ELR (cell line): Measurements from ENCODE around the gene PACRGL.

Experiments used
- DNase-seq: peaks from one replicate; pipeline ENCODE4 v3.0.0-alpha.2; 2015; ENCODE audit warnings: low read depth

Gene PACRGL

DNA sequence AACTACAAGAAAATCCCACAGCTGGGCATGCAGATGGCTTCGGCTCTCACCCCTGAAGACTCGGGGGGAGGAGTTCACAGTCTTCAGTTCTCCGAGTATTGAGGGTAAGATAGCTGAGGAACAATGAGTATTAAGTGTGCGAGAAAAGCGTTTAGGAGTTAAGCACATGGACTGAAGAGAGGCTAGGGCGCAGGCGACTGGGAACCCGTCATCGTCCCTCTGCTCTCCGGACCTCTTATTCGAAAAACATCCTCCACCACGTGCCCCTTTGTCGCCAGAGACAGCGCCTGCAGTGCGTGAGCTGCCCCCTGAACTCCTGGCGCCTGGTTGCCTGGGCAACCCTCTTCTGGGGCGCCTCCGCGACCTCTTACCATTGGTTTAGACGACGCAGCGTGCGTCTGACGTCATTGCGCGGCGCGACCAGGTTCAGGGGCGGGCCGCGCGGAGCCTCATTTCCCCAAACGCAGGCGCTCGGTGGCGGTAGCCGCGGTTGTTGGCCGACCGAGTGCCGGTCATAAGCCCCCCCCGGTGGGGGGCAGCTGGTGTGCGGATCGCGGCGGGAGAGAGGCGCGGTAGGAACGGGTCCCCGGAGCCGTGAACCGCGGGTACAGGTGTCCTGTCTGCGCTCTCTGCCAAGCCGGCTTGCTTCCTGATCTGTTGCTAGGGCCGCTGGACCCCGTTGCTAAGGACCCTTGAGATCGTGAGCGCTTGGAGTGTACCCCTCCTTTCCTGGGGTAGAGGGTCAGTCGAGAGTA, at the start of gene PACRGL:
TSS of gene PACRGL (plus strand) at position 452 of the 755 bp plus-strand sequence. CDS start 4,024 bp downstream, outside the sequence.
- DNase-seq, result peak; percentile 95

DNA sequence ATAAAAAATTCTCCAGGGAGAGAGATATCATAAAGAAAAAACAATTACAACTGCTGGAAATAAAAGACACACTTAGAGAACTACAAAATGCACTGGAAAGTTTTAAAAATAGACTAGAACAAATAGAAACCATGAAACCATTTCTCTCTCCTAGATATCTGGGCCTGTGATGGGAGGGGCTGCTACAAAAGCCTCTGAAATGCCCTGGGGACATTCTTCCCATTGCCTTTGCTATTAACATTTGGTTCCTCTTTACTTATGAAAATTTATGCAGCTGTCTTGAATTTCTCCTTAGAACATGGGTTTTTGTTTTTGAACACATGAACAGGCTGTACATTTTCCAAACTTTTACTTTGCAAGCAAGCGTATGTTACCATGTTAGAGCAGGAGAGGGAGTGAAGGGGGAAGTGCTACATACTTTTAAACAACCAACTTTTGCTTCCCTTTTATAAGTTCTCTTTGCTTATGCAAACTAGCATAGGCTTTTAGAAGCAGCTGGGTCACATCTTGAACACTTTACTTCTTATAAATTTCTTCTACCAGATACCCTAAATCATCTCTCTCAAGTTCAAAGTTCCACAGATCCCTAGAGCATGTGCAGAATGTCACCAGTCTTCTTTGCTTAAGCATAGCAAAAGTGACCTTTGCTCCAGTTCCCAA, 47.9 kb upstream of the PACRGL start:
- DNase-seq, result no peak

DNA sequence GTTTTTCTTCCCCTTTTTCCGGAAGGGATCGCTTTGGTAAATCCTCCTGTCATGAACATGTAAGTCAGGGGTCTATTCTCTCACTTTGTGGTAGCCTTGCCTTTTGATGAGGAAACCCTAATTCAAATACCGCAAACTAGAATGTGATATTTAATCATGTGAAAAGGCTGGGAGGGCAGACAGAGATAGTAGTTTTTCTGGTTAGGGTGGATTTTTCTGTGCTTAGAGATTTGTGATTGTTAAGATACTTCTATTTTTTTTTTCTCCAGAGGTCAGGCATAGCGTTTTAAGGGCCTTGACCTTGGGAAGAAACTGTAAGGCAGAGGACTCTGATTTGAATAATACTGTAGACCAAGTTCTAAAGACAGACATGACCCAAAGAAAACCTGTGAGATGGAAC, 41.8 kb upstream of the PACRGL start:
- no peak for DNase-seq

DNA sequence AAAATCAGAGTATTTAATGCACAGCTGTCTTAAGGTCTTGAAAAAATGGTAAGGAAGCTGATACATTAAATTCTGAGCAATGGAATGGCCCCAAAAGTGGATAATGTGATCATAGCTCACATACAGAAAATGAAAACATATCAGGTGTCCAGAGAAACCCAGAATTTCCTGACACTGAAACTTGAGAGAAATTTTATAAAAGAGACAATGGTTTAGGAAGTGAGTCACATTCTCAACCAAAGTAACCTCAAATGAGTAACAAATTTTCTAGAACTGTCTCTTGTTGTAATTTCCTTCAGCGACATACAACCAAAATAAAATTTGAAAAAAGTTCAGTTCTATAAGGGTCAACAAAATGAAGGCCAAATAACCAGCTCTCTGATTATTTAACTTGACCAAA, 37.4 kb upstream of the PACRGL start:
- DNase-seq, result peak; percentile 50

GRCh38 chr4:20666012-20666860, 34.0 kb upstream of the PACRGL start:
- no peak for DNase-seq

GRCh38 chr4:20672262-20672661, 28.0 kb upstream of the PACRGL start:
- no peak for DNase-seq

GRCh38 chr4:20675786-20676185, 24.5 kb upstream of the PACRGL start:
- DNase-seq, result no peak

GRCh38 chr4:20676501-20677197, 23.6 kb upstream of the PACRGL start:
- no peak for DNase-seq

- DNase-seq, result no peak
Measured at GRCh38 chr4:20678400-20678799, 21.9 kb upstream of the PACRGL start.

- no peak for DNase-seq
Measured at GRCh38 chr4:20679951-20680350, 20.3 kb upstream of the PACRGL start.

DNA sequence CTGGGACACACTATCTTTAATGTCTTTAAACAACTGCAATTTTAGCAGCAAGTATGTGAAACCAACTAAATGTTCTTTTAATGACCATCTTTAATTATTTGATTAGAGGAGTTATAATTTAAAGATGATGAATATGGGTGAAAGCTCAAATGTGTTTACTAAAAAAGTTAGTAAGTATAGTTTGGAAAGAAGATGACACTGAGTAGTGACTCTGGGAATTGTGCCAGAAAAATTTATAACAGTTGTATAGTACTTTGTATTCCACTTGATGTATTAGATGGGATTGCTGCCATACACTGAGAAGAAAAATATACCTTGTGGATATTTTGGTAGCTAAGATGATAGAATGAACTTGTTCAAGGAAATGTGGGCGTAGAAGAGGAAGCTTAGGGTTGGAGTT, 19.5 kb upstream of the PACRGL start:
- no peak for DNase-seq

- no peak for DNase-seq
Measured at GRCh38 chr4:20681271-20681670, 19.0 kb upstream of the PACRGL start.

- DNase-seq, result no peak
Measured at GRCh38 chr4:20682853-20683252, 17.4 kb upstream of the PACRGL start.

DNA sequence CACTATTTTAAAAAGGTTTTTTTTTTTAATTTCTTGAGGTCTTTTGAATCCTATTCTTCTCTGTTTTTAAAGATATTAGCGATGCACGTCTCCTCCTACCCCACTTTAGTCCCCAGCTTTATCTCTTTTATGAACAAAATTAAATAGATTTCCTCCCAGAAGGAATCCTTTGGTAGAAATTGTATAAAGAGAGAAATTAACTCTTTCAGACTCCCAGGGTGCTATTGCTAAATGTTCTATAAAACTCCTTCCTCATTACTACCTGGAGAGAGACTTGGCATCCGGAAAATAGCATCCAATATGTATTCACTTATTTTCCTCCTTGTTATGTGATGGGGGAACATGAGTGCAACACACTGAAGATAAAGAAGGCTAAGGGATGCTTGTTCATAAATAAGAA, 16.5 kb upstream of the PACRGL start:
- DNase-seq, result no peak

DNA sequence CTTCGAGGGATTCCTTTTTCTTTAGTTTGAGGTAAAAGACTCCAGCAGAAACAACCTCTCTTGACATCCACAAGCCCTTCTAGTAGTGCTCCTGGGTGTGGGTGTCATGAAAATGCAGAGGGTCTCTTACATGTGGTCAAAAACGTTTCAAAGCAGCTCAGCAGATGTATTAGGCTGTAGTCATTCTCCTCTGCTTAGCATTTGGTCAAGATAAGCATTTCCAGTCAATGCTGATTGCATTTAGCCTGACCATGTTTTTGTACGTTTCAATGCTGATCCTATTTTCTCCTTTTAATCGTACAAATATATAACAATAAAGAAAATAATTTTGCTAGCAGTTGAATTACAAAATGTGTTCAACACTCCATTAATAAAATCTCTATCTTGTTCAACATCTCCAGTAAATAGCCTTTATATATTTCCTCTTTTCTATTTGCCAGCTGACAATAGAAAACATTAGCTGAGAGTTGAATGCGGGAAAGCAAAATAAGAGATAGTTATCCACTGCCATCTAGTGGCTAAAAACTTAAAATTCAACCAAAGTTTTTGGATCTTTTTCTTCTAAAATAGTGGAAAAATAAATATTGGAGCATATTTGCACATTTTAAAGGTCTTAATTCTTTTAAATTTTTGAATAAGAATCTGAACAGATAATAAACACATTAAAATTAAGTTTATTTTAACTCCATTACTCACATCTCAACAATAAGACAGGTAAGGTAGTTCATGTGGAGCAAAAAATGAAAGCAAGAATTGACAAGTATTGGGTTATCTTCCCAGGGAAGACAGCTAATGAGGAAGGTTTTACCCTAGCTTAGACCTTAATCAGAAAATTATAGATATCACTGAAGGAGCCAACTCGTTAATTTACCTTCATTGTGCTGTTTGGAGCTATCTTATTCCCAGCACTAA, 15.2 kb upstream of the PACRGL start:
- DNase-seq, result peak; percentile 49

- peak; percentile 72 for DNase-seq
Measured at GRCh38 chr4:20687864-20688263, 12.4 kb upstream of the PACRGL start.

- DNase-seq, result no peak
Measured at GRCh38 chr4:20696815-20697214, 3.4 kb upstream of the PACRGL start.

DNA sequence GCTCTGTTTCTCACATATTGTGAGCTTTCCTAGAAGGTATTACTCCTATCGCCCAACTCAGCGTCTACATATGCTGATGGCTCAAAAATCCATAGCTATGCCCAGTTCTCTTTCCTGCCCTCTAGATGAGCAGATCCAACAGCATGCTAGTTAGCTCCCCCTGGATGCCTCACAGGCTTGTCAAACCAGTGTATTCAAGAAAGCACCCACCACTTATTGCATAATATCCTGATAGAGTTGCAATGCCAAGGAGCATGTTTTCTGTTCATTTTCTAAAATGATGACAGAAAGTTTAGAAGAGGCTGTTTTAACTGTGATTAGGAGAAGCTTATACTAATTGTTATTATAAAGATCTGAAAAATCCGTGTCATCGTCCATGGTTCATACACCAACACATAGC, 1.9 kb upstream of the PACRGL start:
- DNase-seq, result peak; percentile 24

- no peak for DNase-seq
Measured at GRCh38 chr4:20698820-20699219, 1.4 kb upstream of the PACRGL start.

DNA sequence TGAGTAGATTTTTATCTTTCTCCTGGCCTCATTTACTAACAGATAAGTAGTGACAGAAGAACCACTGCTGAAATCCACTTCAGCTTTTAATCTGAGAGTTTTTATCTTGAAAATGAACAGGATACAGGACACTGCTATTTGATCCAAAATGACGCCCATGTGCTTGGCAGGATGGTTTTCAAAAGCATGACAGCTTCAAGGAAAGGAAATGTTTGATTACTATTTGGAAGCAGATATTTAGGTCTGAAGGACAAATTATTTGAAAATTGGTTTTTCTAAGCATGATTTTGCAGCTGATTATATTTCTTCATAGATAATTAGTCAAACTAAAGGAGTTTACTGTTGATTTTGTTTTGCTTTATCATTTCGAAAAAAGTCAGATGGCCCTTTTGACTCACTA, 11.1 kb downstream of the PACRGL start:
- DNase-seq, result no peak

DNA sequence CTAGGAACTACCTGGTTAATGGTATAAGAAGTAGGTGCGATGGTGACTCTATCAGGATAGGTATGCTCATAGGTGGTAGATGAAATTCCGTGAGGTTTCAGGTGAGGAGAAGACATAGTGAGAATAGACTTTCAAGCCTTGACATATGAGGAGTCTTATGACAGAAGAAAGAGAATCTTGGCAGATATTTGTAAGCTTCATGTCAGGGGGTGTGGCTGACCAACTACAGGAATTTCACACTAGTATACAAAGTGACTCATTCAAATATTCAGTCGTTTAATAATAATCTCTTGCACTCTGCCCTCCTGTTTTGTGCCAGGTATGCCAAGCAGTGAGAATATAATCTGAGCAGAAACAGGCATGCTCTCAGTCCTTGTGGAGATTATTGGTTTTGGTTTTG, 22.8 kb downstream of the PACRGL start:
- DNase-seq, result peak; percentile 31
